Spleen (tissue), 11 donors: ENCODE measurements around the gene IGSF9B. TPM values are rescaled to one million over a fixed set of nuclear protein-coding genes. Genes with fewer than 3 reads are reported as not detected.

Experiments used
- DNase-seq: peaks from one replicate; pipeline ENCODE4 v3.0.0-alpha.2; 2020
- H3K27ac ChIP-seq, 8 donors: fragments of 200-600 bp; sonication (generic) in 7 of 8; 1 replicate in 4 of 8; 2 replicates in 4 of 8; pipeline versions ENCODE4 v1.5.0 to v1.8.0; 2016 to 2021; ENCODE audit warnings: inconsistent platforms in 4 of 8, mild to moderate bottlenecking in 4 of 8, moderate library complexity in 1 of 8
- H3K27me3 ChIP-seq, 7 donors: fragments of 200-600 bp; sonication (generic) in 6 of 7; replicated peaks in 1 of 7; 1 replicate in 4 of 7; 2 replicates in 3 of 7; pipeline versions ENCODE4 v1.5.0 to v1.8.0; 2016 to 2021; ENCODE audit warnings: inconsistent platforms in 3 of 7, mild to moderate bottlenecking in 1 of 7
- H3K36me3 ChIP-seq, 6 donors: fragments of 200-600 bp; sonication (generic) in 5 of 6; 1 replicate in 4 of 6; 2 replicates in 2 of 6; pipeline versions ENCODE4 v1.5.0 to v1.8.0; 2016 to 2021; ENCODE audit warnings: inconsistent platforms in 2 of 6
- H3K4me1 ChIP-seq, 6 donors: fragments of 200-600 bp; sonication (generic) in 5 of 6; 1 replicate in 3 of 6; 2 replicates in 3 of 6; pipeline versions ENCODE4 v1.5.0 to v1.8.0; 2016 to 2021; ENCODE audit warnings: inconsistent platforms in 3 of 6
- H3K4me3 ChIP-seq, 8 donors: fragments of 200-600 bp; sonication (generic) in 7 of 8; 1 replicate in 4 of 8; 2 replicates in 4 of 8; pipeline versions ENCODE4 v1.5.0 to v1.8.0; 2016 to 2021; ENCODE audit warnings: inconsistent platforms in 4 of 8, mild to moderate bottlenecking in 4 of 8, moderate library complexity in 2 of 8
- H3K9me3 ChIP-seq, 8 donors: fragments of 200-600 bp; sonication (generic) in 7 of 8; 1 replicate in 4 of 8; 2 replicates in 4 of 8; pipeline versions ENCODE4 v1.5.0 to v1.8.0; 2016 to 2021; ENCODE audit warnings: inconsistent platforms in 4 of 8
- CTCF ChIP-seq, 11 experiments: fragments of 200-600 bp in 7 of 11; fragments of 450-650 bp in 4 of 11; sonication (generic) in 4 of 11; IDR thresholded peaks in 8 of 11; conservative IDR thresholded peaks in 3 of 11; 1 replicate in 7 of 11; 2 replicates in 4 of 11; pipeline versions ENCODE4 v1.4.0 to v1.8.0; 2016 to 2021; ENCODE audit warnings: antibody characterized with exemption in 11 of 11, inconsistent platforms in 4 of 11, mild to moderate bottlenecking in 1 of 11
- POLR2A ChIP-seq, 3 donors: fragments of 450-650 bp; IDR thresholded peaks; one replicate each; pipeline ENCODE4 v1.5.1; 2017; ENCODE audit warnings: antibody characterized with exemption in 3 of 3, mild to moderate bottlenecking in 1 of 3
- POLR2AphosphoS5 ChIP-seq, 3 donors: sonication (generic); formaldehyde crosslinking; IDR thresholded peaks; one replicate each; pipeline ENCODE4 v1.5.1; 2017; ENCODE audit warnings: antibody characterized with exemption in 3 of 3
- WGBS, 5 donors: extraction: QIAGEN DNeasy Blood & Tissue Kit in 3 of 5; methylation state at CpG; one replicate each; pipeline versions ENCODE4 v1.1.5 to v1.1.7; 2013 to 2018; 5-methylcytosine and 5-hydroxymethylcytosine counted together
- intact Hi-C: fragments of 100-400 bp; cut with DNase I; formaldehyde crosslinking; loops from one replicate; pipeline ENCODE4 v1.15.0; 2023; ENCODE audit warnings: low total_unique reads
- polyA plus RNA-seq, 3 donors: library from polyadenylated mRNA; stranded (reverse); fragments of 200-250 nt; gene quantifications; one replicate each; pipeline ENCODE4 v1.2.1, GENCODE V29; 2013
- total RNA-seq, 7 donors: library from RNA; depleted of rRNA in 3 of 7; stranded (reverse); fragments of >200 nt in 3 of 7; fragmentation: NEBNext Ultra II Directional in 4 of 7; extraction: Animal tissue kit (Norgen Biotek cat#: 25700) in 4 of 7; gene quantifications; one replicate each; pipeline versions ENCODE4 v1.1.0 to v1.2.1, GENCODE V29; 2016 to 2021
- donor health status: healthy with polysubstance abuse.
- donor health status: DM: no; HTN: no; CAD: no; lungs with moderate emphysema.
- donor health status: DM: no; HTN: no; CAD: no.
- donor health status: Bipolar disorder and iron deficiency.
- donor health status: healthy.
- donor health status: DM: no; HTN: no; CAD: no.
- donor health status: DM: yes; HTN: yes; CAD: no.

Gene IGSF9B
- total and polyA plus RNA-seq, 10 donors = 0.50 to 11.2 (median 3.9) TPM

DNA sequence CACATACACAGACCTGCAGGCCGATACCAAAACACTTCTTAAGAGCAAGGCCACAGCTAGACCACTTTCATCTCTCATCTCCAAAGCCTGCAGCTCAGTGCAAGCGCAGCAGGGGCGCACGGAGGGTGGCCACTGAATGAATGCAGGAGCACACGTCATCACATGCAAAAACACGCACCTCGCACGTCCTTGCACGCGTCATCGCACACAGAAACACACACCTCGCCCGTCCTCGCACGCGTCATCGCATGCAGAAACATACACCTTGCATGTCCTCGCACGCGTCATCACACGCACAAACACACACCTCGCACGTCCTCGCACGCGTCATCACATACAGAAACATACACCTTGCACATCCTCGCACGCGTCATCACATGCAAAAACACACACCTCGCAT lies 17.2 kb downstream of the IGSF9B start:
- no peak for TF ChIP-seq CTCF (IDR thresholded peaks at IDR 0.05 in 8 of 11, conservative IDR thresholded peaks at IDR 0.05 in 3 of 11)
- no peak for TF ChIP-seq POLR2A (IDR thresholded peaks at IDR 0.05)
- TF ChIP-seq POLR2AphosphoS5 (IDR thresholded peaks at IDR 0.05) = no peak

GRCh38 chr11:133938166-133938565 lies 18.6 kb downstream of the IGSF9B start:
- Histone ChIP-seq H3K9me3 (no peaks in the 10 kb centered on the region), H3K4me1 (no peaks in the 10 kb centered on the region), H3K27ac (no peak overlapping the region), H3K4me3 (no peak overlapping the region), H3K27me3 (no peaks in the 10 kb centered on the region), H3K36me3 (peaks cover 0 to 22% (median 0%) of the 10 kb centered on the region in 6 donors)
- TF ChIP-seq CTCF (IDR thresholded peaks at IDR 0.05 in 8 of 11, conservative IDR thresholded peaks at IDR 0.05 in 3 of 11) (no peak), POLR2AphosphoS5 (IDR thresholded peaks at IDR 0.05) (no peak), POLR2A (IDR thresholded peaks at IDR 0.05) (no peak)
- intact Hi-C loops = no loop called here
- no peak for DNase-seq
- WGBS, 5 donors = 92 to 98% (median 94%) methylated on average over 8 of the region's 8 CpGs

More for the DNA sequence above, 17.2 kb downstream of the IGSF9B start:
- intact Hi-C loops = no loop called here
- no peak overlapping the region for H3K27ac ChIP-seq
- H3K27me3 ChIP-seq = no peaks in the 10 kb centered on the region
- H3K9me3 ChIP-seq = no peaks in the 10 kb centered on the region
- no peak for DNase-seq
- H3K4me3 ChIP-seq = no peak overlapping the region
- peaks cover 0 to 22% (median 0%) of the 10 kb centered on the region in 6 donors for H3K36me3 ChIP-seq
- 93 to 99% (median 97%) methylated on average over 30 of the region's 30 CpGs for WGBS, 5 donors
- peaks cover 0 to 2% (median 0%) of the 10 kb centered on the region in 6 donors for H3K4me1 ChIP-seq

- 87 to 96% (median 95%) methylated on average over 3 to 16 of the region's 16 CpGs for WGBS, 5 donors
- H3K27me3 ChIP-seq = no peaks in the 10 kb centered on the region
- H3K27ac ChIP-seq = no peak overlapping the region
- intact Hi-C loops = no loop called here
- no peaks in the 10 kb centered on the region for H3K9me3 ChIP-seq
- H3K4me1 ChIP-seq = no peaks in the 10 kb centered on the region
- no peak for TF ChIP-seq POLR2AphosphoS5 (IDR thresholded peaks at IDR 0.05)
- TF ChIP-seq POLR2A (IDR thresholded peaks at IDR 0.05) = no peak
- no peak for TF ChIP-seq CTCF (IDR thresholded peaks at IDR 0.05 in 8 of 11, conservative IDR thresholded peaks at IDR 0.05 in 3 of 11)
- no peak overlapping the region for H3K4me3 ChIP-seq
- no peak for DNase-seq
- peaks cover 0 to 22% (median 0%) of the 10 kb centered on the region in 6 donors for H3K36me3 ChIP-seq
These were observed 19.3 kb downstream of the IGSF9B start for GRCh38 chr11:133937468-133937867.

DNA sequence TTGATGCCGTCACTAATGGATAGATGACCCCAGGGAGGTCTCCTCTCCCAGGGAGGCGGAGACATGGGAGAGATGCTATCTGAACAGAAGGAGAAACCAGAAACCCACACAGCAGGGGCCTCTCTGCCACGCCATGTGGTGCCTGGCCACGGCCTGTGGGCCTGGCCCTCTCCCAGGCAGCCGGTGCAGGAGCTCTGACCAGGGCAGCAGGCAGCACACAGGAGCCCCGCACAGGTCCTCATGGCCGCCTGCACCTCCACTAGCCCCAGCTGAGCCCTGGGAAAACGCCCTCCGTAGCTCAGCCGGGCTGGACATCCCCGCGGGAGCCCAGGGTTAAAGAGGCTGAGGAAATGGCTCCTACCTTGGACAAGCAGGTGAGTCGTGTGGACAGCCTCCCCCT lies 19.8 kb downstream of the IGSF9B start:
- Histone ChIP-seq H3K4me1 (no peaks in the 10 kb centered on the region), H3K9me3 (no peaks in the 10 kb centered on the region), H3K27ac (no peak overlapping the region), H3K36me3 (peaks cover 0 to 22% (median 0%) of the 10 kb centered on the region in 6 donors), H3K27me3 (no peaks in the 10 kb centered on the region), H3K4me3 (no peak overlapping the region)
- no peak for DNase-seq
- WGBS, 5 donors = 84 to 92% (median 86%) methylated on average over 12 to 13 of the region's 13 CpGs
- intact Hi-C loops = no loop called here
- TF ChIP-seq POLR2AphosphoS5 (IDR thresholded peaks at IDR 0.05) (no peak), POLR2A (IDR thresholded peaks at IDR 0.05) (no peak), CTCF (IDR thresholded peaks at IDR 0.05 in 8 of 11, conservative IDR thresholded peaks at IDR 0.05 in 3 of 11) (no peak)
